CD14-positive monocyte (primary cell): Measurements from ENCODE around the gene ZNF264. TPM values are rescaled to one million over a fixed set of nuclear protein-coding genes. Genes with fewer than 3 reads are reported as not detected.

ENCODE experiments used
- DNase-seq, 3 donors: peaks; one replicate each; pipeline ENCODE4 v3.0.0-alpha.2; 2011 to 2022
- H2AFZ ChIP-seq: 2 replicates; pipeline ENCODE4 v1.6.0; 2012; ENCODE audit warnings: mild to moderate bottlenecking, low read depth, low read length, inconsistent platforms; ENCODE audit not compliant: insufficient read depth, poor library complexity, severe bottlenecking
- H3K27ac ChIP-seq, 2 donors: 1 replicate in 1 of 2; 2 replicates in 1 of 2; pipeline ENCODE4 v1.5.1; 2012 to 2013; ENCODE audit warnings: low read length in 2 of 2, control low read depth in 1 of 2, inconsistent platforms in 1 of 2, low read depth in 1 of 2, mild to moderate bottlenecking in 1 of 2
- H3K27me3 ChIP-seq, 2 donors: one replicate each; pipeline versions ENCODE4 v1.6.0 to v1.6.1; 2011 to 2013; ENCODE audit warnings: low read length in 2 of 2; ENCODE audit not compliant: control insufficient read depth in 2 of 2, insufficient read depth in 2 of 2
- H3K36me3 ChIP-seq, 2 donors: replicated peaks in 1 of 2; 1 replicate in 1 of 2; 2 replicates in 1 of 2; pipeline versions ENCODE4 v1.5.1 to v1.6.1; 2012 to 2013; ENCODE audit warnings: low read length in 2 of 2, control low read depth in 1 of 2, inconsistent platforms in 1 of 2, mild to moderate bottlenecking in 1 of 2; ENCODE audit not compliant: insufficient read depth in 2 of 2, control insufficient read depth in 1 of 2
- H3K4me1 ChIP-seq, 2 donors: 1 replicate in 1 of 2; 2 replicates in 1 of 2; pipeline versions ENCODE4 v1.5.1 to v1.6.1; 2012 to 2013; ENCODE audit warnings: low read length in 2 of 2, control low read depth in 1 of 2, inconsistent platforms in 1 of 2, mild to moderate bottlenecking in 1 of 2, moderate library complexity in 1 of 2; ENCODE audit not compliant: insufficient read depth in 2 of 2, control insufficient read depth in 1 of 2
- H3K4me2 ChIP-seq: replicated peaks from 2 replicates; pipeline ENCODE3; 2012; ENCODE audit warnings: low read length, moderate library complexity, mild to moderate bottlenecking; ENCODE audit not compliant: poor library complexity, severe bottlenecking; ENCODE audit errors: extremely low read depth
- H3K4me3 ChIP-seq, 3 experiments: fragments of 200-600 bp in 1 of 3; sonication (generic) in 1 of 3; replicated peaks in 1 of 3; 1 replicate in 2 of 3; 2 replicates in 1 of 3; pipeline ENCODE4 v1.5.1; 2011 to 2013; ENCODE audit warnings: low read length in 3 of 3, mild to moderate bottlenecking in 3 of 3, control low read depth in 2 of 3, low read depth in 2 of 3, inconsistent platforms in 1 of 3, moderate library complexity in 1 of 3
- H3K79me2 ChIP-seq: 2 replicates; pipeline ENCODE4 v1.6.0; 2012; ENCODE audit warnings: mild to moderate bottlenecking, control low read depth, inconsistent platforms, low read length, moderate library complexity; ENCODE audit not compliant: insufficient read depth
- H3K9ac ChIP-seq: 2 replicates; pipeline ENCODE4 v1.6.0; 2017; ENCODE audit warnings: low read length, mild to moderate bottlenecking; ENCODE audit not compliant: insufficient read depth, poor library complexity, severe bottlenecking
- H3K9me3 ChIP-seq, 2 donors: replicated peaks in 1 of 2; 1 replicate in 1 of 2; 2 replicates in 1 of 2; pipeline versions ENCODE4 v1.5.1 to v1.6.1; 2012 to 2013; ENCODE audit warnings: low read length in 2 of 2, control low read depth in 1 of 2; ENCODE audit not compliant: control insufficient read depth in 1 of 2, insufficient read depth in 1 of 2
- H4K20me1 ChIP-seq: 2 replicates; pipeline ENCODE4 v1.6.0; 2012; ENCODE audit warnings: mild to moderate bottlenecking, low read length, control low read depth, moderate library complexity; ENCODE audit not compliant: insufficient read depth
- H3K27ac Mint-ChIP-seq, 7 donors: one replicate each; pipeline ENCODE4 v1.8.0; 2020; ENCODE audit warnings: mild to moderate bottlenecking in 7 of 7, mixed read lengths in 7 of 7, moderate library complexity in 6 of 7, inconsistent platforms in 2 of 7
- H3K27me3 Mint-ChIP-seq, 3 donors: one replicate each; pipeline ENCODE4 v1.8.0; 2021 to 2022; ENCODE audit warnings: low read depth in 3 of 3, mild to moderate bottlenecking in 3 of 3, mixed read lengths in 3 of 3, moderate library complexity in 3 of 3, inconsistent platforms in 1 of 3
- H3K36me3 Mint-ChIP-seq, 2 donors: one replicate each; pipeline ENCODE4 v1.8.0; 2020; ENCODE audit warnings: mixed read lengths in 2 of 2, inconsistent platforms in 1 of 2, mild to moderate bottlenecking in 1 of 2
- H3K4me1 Mint-ChIP-seq: one replicate; pipeline ENCODE4 v1.8.0; 2020; ENCODE audit warnings: mild to moderate bottlenecking, mixed read lengths
- H3K4me3 Mint-ChIP-seq, 2 donors: one replicate each; pipeline ENCODE4 v1.8.0; 2020; ENCODE audit warnings: mild to moderate bottlenecking in 2 of 2, mixed read lengths in 2 of 2, moderate library complexity in 1 of 2
- H3K9me3 Mint-ChIP-seq, 7 donors: one replicate each; pipeline ENCODE4 v1.8.0; 2020 to 2022; ENCODE audit warnings: mixed read lengths in 7 of 7, mild to moderate bottlenecking in 6 of 7, moderate library complexity in 6 of 7, inconsistent platforms in 2 of 7
- WGBS: methylation state at CpG from one replicate; pipeline ENCODE4 v1.1.5; 2013; ENCODE audit warnings: missing lambda C conversion rate; ENCODE audit not compliant: insufficient coverage; 5-methylcytosine and 5-hydroxymethylcytosine counted together
- intact Hi-C, 2 donors: fragments of 100-400 bp; cut with micrococcal nuclease; formaldehyde crosslinking; loops; one replicate each; pipeline versions ENCODE4 v1.15.0 to v1.15.1; 2023
- polyA plus RNA-seq, 3 donors: library from polyadenylated mRNA; depleted of rRNA in 1 of 3; unstranded in 2 of 3; stranded (reverse) in 1 of 3; fragments of 300-500 nt in 2 of 3; fragments of >200 nt in 1 of 3; fragmentation: Illumina TruSeq in 2 of 3; gene quantifications; 1 replicate in 2 of 3; 2 replicates in 1 of 3; pipeline ENCODE4 v1.2.3, GENCODE V29; 2012 to 2021
- TF ChIP-seq, protein P1 (sequence below): fragments of 200-600 bp; IDR thresholded peaks from one replicate; pipeline ENCODE4 v1.8.0; 2022; ENCODE audit warnings: antibody characterized with exemption, mild to moderate bottlenecking

ZNF264 gene
- polyA plus RNA-seq, 3 donors = 5.3 to 6.9 (median 5.6) TPM

DNA sequence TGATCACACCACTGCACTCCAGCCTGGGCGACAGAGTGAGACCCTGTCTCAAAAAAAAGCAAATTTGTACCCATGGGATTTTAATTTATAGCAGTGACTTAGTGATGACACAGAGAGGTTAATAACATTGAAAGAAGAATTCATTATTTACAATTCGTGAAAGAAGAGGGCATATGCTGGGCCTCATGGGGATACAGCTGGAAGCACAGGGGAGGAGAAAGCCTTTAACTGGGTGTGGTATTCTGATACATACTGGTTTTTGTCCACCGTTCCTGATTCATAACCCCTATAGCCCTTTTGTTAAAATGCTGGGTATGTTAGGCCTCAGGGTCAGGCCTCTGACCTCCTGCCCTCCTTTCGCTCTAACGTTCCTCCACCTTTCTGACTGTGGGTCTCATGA lies 10.9 kb downstream of the ZNF264 start:
- Histone ChIP-seq H3K79me2 (peaks cover 41% of the 10 kb centered on the region), H3K4me3 (no peak overlapping the region), H3K4me2 (no peak overlapping the region), H3K36me3 (peaks cover 52 to 97% of the 10 kb centered on the region in 2 donors), H3K27ac (no peak overlapping the region), H3K9me3 (peaks cover 28 to 55% of the 10 kb centered on the region in 2 donors), H3K9ac (no peak overlapping the region), H3K27me3 (no peaks in the 10 kb centered on the region), H2AFZ (no peak overlapping the region), H3K4me1 (no peaks in the 10 kb centered on the region), H4K20me1 (no peaks in the 10 kb centered on the region)
- no peak overlapping the region for H3K4me3 Mint-ChIP-seq
- H3K27ac Mint-ChIP-seq = no peak overlapping the region
- H3K27me3 Mint-ChIP-seq = peaks cover 1 to 2% (median 1%) of the 10 kb centered on the region in 3 donors
- intact Hi-C loops = no loop called here
- WGBS = no CpG with 5 or more reads among the region's 5 CpGs
- DNase-seq = no peak
- TF ChIP-seq, protein P1, sequence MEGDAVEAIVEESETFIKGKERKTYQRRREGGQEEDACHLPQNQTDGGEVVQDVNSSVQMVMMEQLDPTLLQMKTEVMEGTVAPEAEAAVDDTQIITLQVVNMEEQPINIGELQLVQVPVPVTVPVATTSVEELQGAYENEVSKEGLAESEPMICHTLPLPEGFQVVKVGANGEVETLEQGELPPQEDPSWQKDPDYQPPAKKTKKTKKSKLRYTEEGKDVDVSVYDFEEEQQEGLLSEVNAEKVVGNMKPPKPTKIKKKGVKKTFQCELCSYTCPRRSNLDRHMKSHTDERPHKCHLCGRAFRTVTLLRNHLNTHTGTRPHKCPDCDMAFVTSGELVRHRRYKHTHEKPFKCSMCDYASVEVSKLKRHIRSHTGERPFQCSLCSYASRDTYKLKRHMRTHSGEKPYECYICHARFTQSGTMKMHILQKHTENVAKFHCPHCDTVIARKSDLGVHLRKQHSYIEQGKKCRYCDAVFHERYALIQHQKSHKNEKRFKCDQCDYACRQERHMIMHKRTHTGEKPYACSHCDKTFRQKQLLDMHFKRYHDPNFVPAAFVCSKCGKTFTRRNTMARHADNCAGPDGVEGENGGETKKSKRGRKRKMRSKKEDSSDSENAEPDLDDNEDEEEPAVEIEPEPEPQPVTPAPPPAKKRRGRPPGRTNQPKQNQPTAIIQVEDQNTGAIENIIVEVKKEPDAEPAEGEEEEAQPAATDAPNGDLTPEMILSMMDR = no peak
- peaks cover 84 to 95% of the 10 kb centered on the region in 2 donors for H3K36me3 Mint-ChIP-seq
- peaks cover 30 to 82% (median 59%) of the 10 kb centered on the region in 7 donors for H3K9me3 Mint-ChIP-seq
- H3K4me1 Mint-ChIP-seq = no peaks in the 10 kb centered on the region

DNA sequence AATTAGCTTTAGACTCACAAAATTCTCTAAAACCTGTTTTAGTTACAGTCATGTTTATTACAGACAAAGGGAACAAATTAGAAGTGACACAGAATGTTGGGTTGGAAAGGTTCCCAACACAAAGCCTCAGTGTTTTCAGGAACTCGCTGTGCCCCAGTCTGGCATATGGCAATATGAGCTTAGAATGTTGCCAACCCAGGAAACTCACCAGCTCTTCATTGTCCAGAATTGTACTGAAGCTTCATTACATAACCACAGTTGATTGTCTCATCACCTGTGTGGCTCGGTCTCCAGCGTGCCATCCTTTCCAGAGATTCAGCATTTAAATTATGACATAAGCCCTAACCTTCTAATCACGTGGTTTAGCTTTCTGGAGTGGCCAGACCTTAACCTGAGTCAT lies 19.1 kb downstream of the ZNF264 start:
- no peak overlapping the region for H3K27ac Mint-ChIP-seq
- H3K27me3 ChIP-seq = no peaks in the 10 kb centered on the region
- no peak overlapping the region for H3K4me3 ChIP-seq
- no peaks in the 10 kb centered on the region for H4K20me1 ChIP-seq
- peaks cover 62 to 90% of the 10 kb centered on the region in 2 donors for H3K36me3 ChIP-seq
- H3K4me2 ChIP-seq = no peak overlapping the region
- H3K36me3 Mint-ChIP-seq = peaks cover 69 to 88% of the 10 kb centered on the region in 2 donors
- no peak overlapping the region for H2AFZ ChIP-seq
- H3K9me3 Mint-ChIP-seq = peaks cover 28 to 72% (median 49%) of the 10 kb centered on the region in 7 donors
- intact Hi-C loops = no loop called here
- 100% methylated on average over 3 of the region's 4 CpGs for WGBS
- peaks cover 0 to 1% (median 0%) of the 10 kb centered on the region in 3 donors for H3K27me3 Mint-ChIP-seq
- DNase-seq = no peak
- H3K79me2 ChIP-seq = no peaks in the 10 kb centered on the region
- no peak overlapping the region for H3K27ac ChIP-seq
- no peak overlapping the region for H3K9ac ChIP-seq
- peaks cover 51 to 55% of the 10 kb centered on the region in 2 donors for H3K9me3 ChIP-seq
- TF ChIP-seq, protein P1 = no peak
- H3K4me1 ChIP-seq = no peaks in the 10 kb centered on the region
- no peaks in the 10 kb centered on the region for H3K4me1 Mint-ChIP-seq
- no peak overlapping the region for H3K4me3 Mint-ChIP-seq
